Adipocyte (in vitro differentiated cells): ENCODE results near the gene SLC47A2.
"Not testable (repeated sequence)": the region's sequence is repeated elsewhere in the genome, so short reads cannot be mapped to it uniquely, and the experiment has no call there.

Experiments
- DNase-seq: peaks from one replicate; pipeline ENCODE4 v3.0.0-alpha.2; 2015; ENCODE audit warnings: low read depth
- H3K27me3 ChIP-seq: replicated peaks from 2 replicates; pipeline ENCODE4 v1.7.0; 2013; ENCODE audit warnings: mild to moderate bottlenecking, low read length, moderate library complexity; ENCODE audit not compliant: control insufficient read depth, insufficient read depth
- H3K36me3 ChIP-seq: 2 replicates; pipeline ENCODE4 v1.7.0; 2013; ENCODE audit warnings: low read length, mild to moderate bottlenecking, moderate library complexity; ENCODE audit not compliant: control insufficient read depth, insufficient read depth, severe bottlenecking
- H3K4me1 ChIP-seq: 2 replicates; pipeline ENCODE4 v1.7.0; 2013; ENCODE audit warnings: mild to moderate bottlenecking, low read length, moderate library complexity; ENCODE audit not compliant: control insufficient read depth, insufficient read depth
- H3K4me3 ChIP-seq: 2 replicates; pipeline ENCODE4 v1.7.0; 2013; ENCODE audit warnings: mild to moderate bottlenecking, low read length, moderate library complexity
- H3K9ac ChIP-seq: 2 replicates; pipeline ENCODE4 v1.7.0; 2013; ENCODE audit warnings: mild to moderate bottlenecking, low read length, moderate library complexity
- H3K9me3 ChIP-seq: 2 replicates; pipeline ENCODE4 v1.7.0; 2013; ENCODE audit warnings: mild to moderate bottlenecking, low read length, moderate library complexity; ENCODE audit not compliant: control insufficient read depth

The SLC47A2 gene

GRCh38 chr17:19716108-19717030 lies at the start of gene SLC47A2:
SLC47A2 (minus strand) TSS chr17:19716584; CDS start chr17:19716555, 29 bp downstream.
- no peaks in the 10 kb centered on the region for H3K36me3 ChIP-seq
- H3K4me3 ChIP-seq: no peak within 1 kb of the TSS
- no peaks in the 10 kb centered on the region for H3K9me3 ChIP-seq
- no peak within 1 kb of the TSS for H3K9ac ChIP-seq
- no peak for DNase-seq
- peaks cover 30% of the 10 kb centered on the region for H3K27me3 ChIP-seq
- H3K4me1 ChIP-seq: no peaks in the 10 kb centered on the region

GRCh38 chr17:19766016-19766415 lies 49.6 kb upstream of the SLC47A2 start:
- H3K4me1 ChIP-seq: peaks cover 20% of the 10 kb centered on the region
- H3K36me3 ChIP-seq: no peaks in the 10 kb centered on the region
- no peak overlapping the region for H3K9ac ChIP-seq
- H3K9me3 ChIP-seq: no peaks in the 10 kb centered on the region
- H3K4me3 ChIP-seq: no peak overlapping the region
- H3K27me3 ChIP-seq: peaks cover 3% of the 10 kb centered on the region
- no peak for DNase-seq

GRCh38 chr17:19763991-19764390 lies 47.6 kb upstream of the SLC47A2 start:
- H3K4me3 ChIP-seq, DNase-seq, H3K4me1 ChIP-seq, H3K9ac ChIP-seq, H3K9me3 ChIP-seq, H3K27me3 ChIP-seq, H3K36me3 ChIP-seq: not testable (repeated sequence)

GRCh38 chr17:19763416-19763815 lies 47.0 kb upstream of the SLC47A2 start:
- Histone ChIP-seq H3K9ac (no peak overlapping the region), H3K4me3 (no peak overlapping the region), H3K9me3 (no peaks in the 10 kb centered on the region), H3K36me3 (no peaks in the 10 kb centered on the region), H3K27me3 (peaks cover 5% of the 10 kb centered on the region), H3K4me1 (peaks cover 2% of the 10 kb centered on the region)
- DNase-seq: no peak

- no peak overlapping the region for H3K4me3 ChIP-seq
- H3K27me3 ChIP-seq: peaks cover 5% of the 10 kb centered on the region
- no peak overlapping the region for H3K9ac ChIP-seq
- DNase-seq: peak; percentile 88
- H3K9me3 ChIP-seq: no peaks in the 10 kb centered on the region
- no peaks in the 10 kb centered on the region for H3K36me3 ChIP-seq
- peaks cover 2% of the 10 kb centered on the region for H3K4me1 ChIP-seq
Observed at GRCh38 chr17:19762515-19762961, 46.2 kb upstream of the SLC47A2 start.

GRCh38 chr17:19760746-19761145 lies 44.4 kb upstream of the SLC47A2 start:
- H3K36me3 ChIP-seq: no peaks in the 10 kb centered on the region
- peaks cover 8% of the 10 kb centered on the region for H3K27me3 ChIP-seq
- no peak for DNase-seq
- no peak overlapping the region for H3K4me3 ChIP-seq
- H3K4me1 ChIP-seq: no peaks in the 10 kb centered on the region
- no peaks in the 10 kb centered on the region for H3K9me3 ChIP-seq
- no peak overlapping the region for H3K9ac ChIP-seq

- no peak overlapping the region for H3K9ac ChIP-seq
- peaks cover 8% of the 10 kb centered on the region for H3K27me3 ChIP-seq
- no peaks in the 10 kb centered on the region for H3K9me3 ChIP-seq
- no peaks in the 10 kb centered on the region for H3K36me3 ChIP-seq
- no peak overlapping the region for H3K4me3 ChIP-seq
- H3K4me1 ChIP-seq: no peaks in the 10 kb centered on the region
- no peak for DNase-seq
Observed at GRCh38 chr17:19759568-19760549, 43.5 kb upstream of the SLC47A2 start.

GRCh38 chr17:19757536-19758180 lies 41.3 kb upstream of the SLC47A2 start:
- H3K27me3 ChIP-seq: peaks cover 8% of the 10 kb centered on the region
- peaks cover 8% of the 10 kb centered on the region for H3K4me1 ChIP-seq
- H3K9me3 ChIP-seq: no peaks in the 10 kb centered on the region
- H3K36me3 ChIP-seq: no peaks in the 10 kb centered on the region
- H3K4me3 ChIP-seq: no peak overlapping the region
- DNase-seq: no peak
- no peak overlapping the region for H3K9ac ChIP-seq

GRCh38 chr17:19756546-19756945 lies 40.2 kb upstream of the SLC47A2 start:
- no peaks in the 10 kb centered on the region for H3K9me3 ChIP-seq
- no peaks in the 10 kb centered on the region for H3K36me3 ChIP-seq
- no peak overlapping the region for H3K4me3 ChIP-seq
- DNase-seq: no peak
- peaks cover 11% of the 10 kb centered on the region for H3K4me1 ChIP-seq
- no peak overlapping the region for H3K9ac ChIP-seq
- peaks cover 8% of the 10 kb centered on the region for H3K27me3 ChIP-seq

- peaks cover 5% of the 10 kb centered on the region for H3K27me3 ChIP-seq
- no peak for DNase-seq
- H3K9me3 ChIP-seq: no peaks in the 10 kb centered on the region
- no peak overlapping the region for H3K9ac ChIP-seq
- no peak overlapping the region for H3K4me3 ChIP-seq
- H3K4me1 ChIP-seq: peaks cover 11% of the 10 kb centered on the region
- no peaks in the 10 kb centered on the region for H3K36me3 ChIP-seq
Observed at GRCh38 chr17:19755821-19756510, 39.6 kb upstream of the SLC47A2 start.
